Measurements from ENCODE around the gene SUFU.

DNA sequence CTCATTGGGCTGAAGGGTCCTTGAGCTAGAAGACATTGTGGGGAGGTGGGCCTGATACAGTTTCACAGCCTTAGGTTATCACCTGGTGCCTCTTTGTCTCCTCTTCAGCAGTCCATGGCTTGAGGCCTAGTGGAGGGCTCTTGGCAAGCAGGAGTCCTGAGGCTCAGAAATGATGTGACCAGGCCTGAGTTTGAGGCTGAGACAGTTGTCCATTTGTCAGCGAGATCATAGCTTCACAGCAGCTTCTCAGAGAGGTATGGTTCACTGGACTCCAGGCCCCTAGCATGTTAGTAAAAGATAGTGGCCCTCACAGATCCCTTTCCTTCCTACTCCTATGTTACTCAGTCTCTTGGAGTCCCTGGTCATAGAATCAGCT, 19.1 kb downstream of the SUFU start:
- no peak for TF ChIP-seq POLR2AphosphoS5 (IDR thresholded peaks at IDR 0.05)
- TF ChIP-seq, protein P1, sequence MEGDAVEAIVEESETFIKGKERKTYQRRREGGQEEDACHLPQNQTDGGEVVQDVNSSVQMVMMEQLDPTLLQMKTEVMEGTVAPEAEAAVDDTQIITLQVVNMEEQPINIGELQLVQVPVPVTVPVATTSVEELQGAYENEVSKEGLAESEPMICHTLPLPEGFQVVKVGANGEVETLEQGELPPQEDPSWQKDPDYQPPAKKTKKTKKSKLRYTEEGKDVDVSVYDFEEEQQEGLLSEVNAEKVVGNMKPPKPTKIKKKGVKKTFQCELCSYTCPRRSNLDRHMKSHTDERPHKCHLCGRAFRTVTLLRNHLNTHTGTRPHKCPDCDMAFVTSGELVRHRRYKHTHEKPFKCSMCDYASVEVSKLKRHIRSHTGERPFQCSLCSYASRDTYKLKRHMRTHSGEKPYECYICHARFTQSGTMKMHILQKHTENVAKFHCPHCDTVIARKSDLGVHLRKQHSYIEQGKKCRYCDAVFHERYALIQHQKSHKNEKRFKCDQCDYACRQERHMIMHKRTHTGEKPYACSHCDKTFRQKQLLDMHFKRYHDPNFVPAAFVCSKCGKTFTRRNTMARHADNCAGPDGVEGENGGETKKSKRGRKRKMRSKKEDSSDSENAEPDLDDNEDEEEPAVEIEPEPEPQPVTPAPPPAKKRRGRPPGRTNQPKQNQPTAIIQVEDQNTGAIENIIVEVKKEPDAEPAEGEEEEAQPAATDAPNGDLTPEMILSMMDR (IDR thresholded peaks at IDR 0.05) = no peak
- no peak for TF ChIP-seq POLR2A (IDR thresholded peaks at IDR 0.05)
- TF ChIP-seq EP300 (IDR thresholded peaks at IDR 0.05) = no peak

Data from sigmoid colon (tissue), 4 donors.